ENCODE data around the gene GOLGA8K.
"Not testable (repeated sequence)": the region's sequence is repeated elsewhere in the genome, so short reads cannot be mapped to it uniquely, and the experiment has no call there.

- TF ChIP-seq CTCF, POLR2A (IDR thresholded peaks at IDR 0.05): not testable (repeated sequence)
Measured at GRCh38 chr15:32361662-32362061, 41.4 kb downstream of the GOLGA8K start.

All from heart left ventricle (tissue), 13 donors.